Left colon (tissue), 2 donors: Measurements from ENCODE around the gene NDUFB8. TPM values are rescaled to one million over a fixed set of nuclear protein-coding genes. Genes with fewer than 3 reads are reported as not detected.
"Not testable (repeated sequence)": the region's sequence is repeated elsewhere in the genome, so short reads cannot be mapped to it uniquely, and the experiment has no call there.

Source experiments
- ATAC-seq: fragments of 200-7000 bp; cut with Tn5 transposase; one replicate; pipeline ENCODE4 v1.9.1; 2020; ENCODE audit warnings: mild to moderate bottlenecking, moderate library complexity
- DNase-seq, 2 donors: peaks; one replicate each; pipeline ENCODE4 v3.0.0-alpha.2; 2020
- intact Hi-C, 2 donors: fragments of 100-400 bp; cut with DNase I in 1 of 2; cut with micrococcal nuclease in 1 of 2; formaldehyde crosslinking; loops; one replicate each; pipeline versions ENCODE4 v1.11.2 to v1.14.0; 2022; cut with DNase I, micrococcal nuclease
- long read RNA-seq: library from polyadenylated mRNA; unstranded; transcript quantifications from one replicate; pipeline ENCODE4 v2.0.0, GENCODE V29; 2021
- total RNA-seq, 2 donors: library from RNA; stranded (reverse); fragmentation: NEBNext Ultra II Directional; extraction: Animal tissue kit (Norgen Biotek cat#: 25700); gene quantifications; one replicate each; pipeline ENCODE4 v1.2.1, GENCODE V29; 2021
- donor health status: DM: no; HTN: no; CAD: no.
- donor health status: DM: yes; HTN: yes; CAD: no.

Gene NDUFB8
- 100 to 1,000 TPM; 172 to 214 TPM for total RNA-seq
- long read RNA-seq, transcript NDUFB8-205 (4 exons, 829 nt): minor isoform, 6 of 185 reads
- long read RNA-seq, transcript NDUFB8-203 (5 exons, 713 nt): minor isoform, 7 of 185 reads
- long read RNA-seq, transcript NDUFB8-201 (5 exons, 671 nt): major isoform, 166 of 185 reads
- long read RNA-seq, partial matches to known transcripts: 2 of 185 reads
- long read RNA-seq, other reads (novel, unspliced or antisense): 4 of 185 reads

GRCh38 chr10:100529475-100530298 lies at the start of gene NDUFB8:
Gene NDUFB8 (minus strand): TSS chr10:100529871. CDS start chr10:100529851, 20 bp downstream.
- ATAC-seq (peak; percentile 95), DNase-seq (peak; percentile 92 to 94)
- intact Hi-C loops: no loop called here

DNA sequence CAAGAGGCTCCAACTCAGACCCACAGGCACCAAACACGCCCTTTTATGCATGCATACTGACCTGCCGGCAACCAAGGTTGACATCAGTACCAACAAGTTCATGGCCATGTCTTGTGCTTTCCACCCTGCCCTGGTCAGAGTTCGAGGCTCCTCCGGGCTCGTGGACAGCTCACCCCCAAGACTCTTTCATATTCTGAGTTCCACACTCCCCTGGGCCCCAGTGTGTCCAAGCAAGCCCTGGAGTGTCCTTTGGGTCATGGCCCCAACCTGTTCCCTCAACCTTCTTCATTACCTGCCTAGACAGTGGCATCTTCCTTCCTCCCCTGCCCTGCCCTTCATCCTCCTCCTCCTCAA lies 46.6 kb upstream of the NDUFB8 start:
- intact Hi-C loops: no loop called here
- ATAC-seq: no peak
- no peak for DNase-seq

- intact Hi-C loops: no loop called here
- no peak for ATAC-seq
These were observed 46.1 kb upstream of the NDUFB8 start for GRCh38 chr10:100575585-100576281.

GRCh38 chr10:100575146-100575545 lies 45.5 kb upstream of the NDUFB8 start:
- DNase-seq, ATAC-seq, intact Hi-C loops: not testable (repeated sequence)

More at GRCh38 chr10:100575585-100576281, 46.1 kb upstream of the NDUFB8 start:
- DNase-seq: no peak

GRCh38 chr10:100571084-100571856 lies 41.6 kb upstream of the NDUFB8 start:
- DNase-seq (no peak), ATAC-seq (no peak)
- intact Hi-C loops: no loop called here

GRCh38 chr10:100570506-100570905 lies 40.8 kb upstream of the NDUFB8 start:
- ATAC-seq (no peak), DNase-seq (no peak)
- intact Hi-C loops: no loop called here

GRCh38 chr10:100569687-100570481 lies 40.2 kb upstream of the NDUFB8 start:
- intact Hi-C loops: no loop called here
- DNase-seq: no peak
- ATAC-seq: peak; percentile 49

DNA sequence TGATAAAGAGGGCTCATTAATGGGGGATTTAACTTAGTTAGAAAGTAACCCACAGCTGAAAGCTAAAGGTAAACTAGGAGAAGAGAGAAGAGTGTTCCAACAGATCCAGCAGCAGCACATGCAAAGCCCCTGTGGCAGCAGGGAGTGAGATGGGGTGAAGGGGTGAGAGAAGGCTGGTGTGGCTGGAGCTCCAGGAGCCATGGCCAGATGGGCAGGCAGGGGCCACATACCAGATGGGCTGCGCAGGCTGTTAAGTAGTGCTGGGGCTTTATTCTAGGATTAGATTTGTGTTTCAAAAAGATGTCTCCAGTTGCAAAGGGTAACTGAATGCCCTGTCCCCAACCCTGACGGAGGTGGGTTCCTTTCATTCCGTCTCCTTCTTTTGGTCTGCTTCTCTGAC lies 39.2 kb upstream of the NDUFB8 start:
- intact Hi-C loops: no loop called here
- no peak for DNase-seq
- no peak for ATAC-seq

DNA sequence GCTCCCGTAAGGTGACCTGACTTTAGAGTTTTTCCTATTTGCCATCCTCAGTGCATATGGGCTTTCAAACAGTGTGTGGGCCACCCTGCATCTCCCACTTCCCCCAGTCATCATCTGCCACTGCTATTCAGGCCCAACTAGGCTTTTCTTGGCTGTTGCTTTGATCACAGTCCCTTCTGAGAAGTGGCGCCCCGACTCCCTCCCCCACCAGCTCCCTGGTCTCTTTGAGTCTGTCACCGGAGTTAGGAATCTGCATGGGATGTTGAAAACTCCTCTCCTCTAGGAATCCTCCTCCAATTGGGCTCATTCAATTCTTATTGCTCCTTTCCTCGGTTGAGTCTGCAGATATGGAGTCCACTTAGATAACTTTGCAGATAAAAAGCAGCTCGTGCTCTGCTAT lies 38.2 kb upstream of the NDUFB8 start:
- DNase-seq (no peak), ATAC-seq (no peak)
- intact Hi-C loops: no loop called here

DNA sequence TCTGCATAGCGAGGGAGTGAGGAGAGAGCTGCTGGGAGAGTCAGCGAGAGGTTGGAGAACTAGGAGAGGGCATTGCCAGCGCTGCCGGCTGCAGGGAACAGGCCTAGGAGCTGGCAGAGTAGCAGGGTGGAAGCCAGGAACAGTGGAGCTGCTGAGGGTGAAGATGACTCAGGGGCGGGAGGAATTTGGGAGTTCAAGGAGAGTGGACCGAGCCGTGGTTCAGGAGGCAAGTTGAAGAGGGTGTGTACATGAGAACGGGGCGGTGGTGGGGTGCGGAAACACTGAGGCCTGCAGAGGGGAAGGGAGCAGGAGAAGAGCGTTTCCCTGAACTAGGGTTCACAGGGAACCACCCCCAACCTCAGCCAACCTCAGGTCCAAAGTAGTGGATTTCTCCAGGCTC lies 37.6 kb upstream of the NDUFB8 start:
- ATAC-seq (no peak), DNase-seq (no peak)
- intact Hi-C loops: no loop called here

GRCh38 chr10:100566561-100566960 lies 36.9 kb upstream of the NDUFB8 start:
- DNase-seq (no peak), ATAC-seq (no peak)
- intact Hi-C loops: no loop called here

GRCh38 chr10:100565206-100565985 lies 35.7 kb upstream of the NDUFB8 start:
- no peak for DNase-seq
- ATAC-seq: no peak
- intact Hi-C loops: no loop called here

GRCh38 chr10:100562008-100562672 lies 32.5 kb upstream of the NDUFB8 start:
- DNase-seq (peak; percentile 40 to 76), ATAC-seq (peak; percentile 98)
- intact Hi-C loops: no loop called here

GRCh38 chr10:100561005-100561404 lies 31.3 kb upstream of the NDUFB8 start:
- DNase-seq: no peak
- intact Hi-C loops: no loop called here
- ATAC-seq: no peak

DNA sequence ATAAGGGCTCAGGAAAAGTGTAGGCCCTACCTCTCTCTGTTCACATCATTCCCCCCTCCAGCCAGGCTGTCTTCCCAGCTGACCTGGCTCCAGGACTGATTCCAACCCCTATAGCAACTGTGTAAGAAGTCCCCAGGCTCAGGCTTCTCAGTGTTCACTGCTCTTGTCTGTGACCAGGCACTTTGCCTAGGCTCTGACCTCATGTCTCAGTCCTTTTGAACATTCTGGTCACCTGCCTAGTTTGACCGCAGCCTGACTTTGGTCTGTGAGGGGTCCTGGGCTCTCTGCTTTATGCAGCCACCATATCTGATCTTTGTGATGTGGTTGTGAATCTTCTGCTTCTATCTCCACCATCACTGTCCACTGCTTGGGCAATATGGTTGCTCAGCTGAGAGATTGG lies 30.6 kb upstream of the NDUFB8 start:
- intact Hi-C loops: no loop called here
- DNase-seq (no peak), ATAC-seq (no peak)

- intact Hi-C loops: no loop called here
- ATAC-seq (peak; percentile 85), DNase-seq (no peak)
These were observed 25.2 kb upstream of the NDUFB8 start for GRCh38 chr10:100554902-100555301.

DNA sequence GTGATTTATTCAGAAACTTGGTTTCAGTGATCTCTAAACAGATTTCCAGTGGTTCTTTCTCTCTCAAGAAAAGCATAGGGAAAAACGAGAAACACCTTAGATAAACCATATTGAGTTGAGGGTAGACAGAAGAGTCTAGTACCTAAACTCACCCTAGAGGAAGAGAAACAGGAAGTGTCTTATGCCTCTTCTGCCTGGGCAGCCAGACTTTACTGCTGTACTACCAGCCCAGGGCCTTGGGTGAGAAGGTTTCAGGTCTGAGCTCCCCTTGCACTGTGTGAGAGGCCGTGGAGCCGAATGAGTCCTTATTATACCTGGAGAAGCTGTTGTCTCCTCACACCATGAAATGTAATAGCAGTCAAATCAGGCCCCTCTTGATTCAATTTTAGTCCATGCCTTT lies 24.3 kb upstream of the NDUFB8 start:
- DNase-seq (no peak), ATAC-seq (no peak)
- intact Hi-C loops: no loop called here
